Activated T-helper 17 cell treated with anti-CD3 and anti-CD28 coated beads, Interleukin-2, amount 50 U/mL, for 72 hours (primary cell): ENCODE data around the gene VSNL1. TPM values are rescaled to one million over a fixed set of nuclear protein-coding genes. Genes with fewer than 3 reads are reported as not detected.
A peak's percentile ranks its signal among the peaks of the same experiment; 100 is the strongest.

Experiments
- ATAC-seq: fragments of 150-1000 bp; cut with Tn5 transposase; replicated peaks from 2 replicates; pipeline ENCODE4 v1.10.0; 2021; ENCODE audit warnings: mild to moderate bottlenecking, moderate library complexity
- H3K27ac Mint-ChIP-seq: one replicate; pipeline ENCODE4 v1.8.0; 2022; ENCODE audit warnings: mixed read lengths
- H3K27me3 Mint-ChIP-seq: one replicate; pipeline ENCODE4 v1.8.0; 2022; ENCODE audit warnings: mixed read lengths
- H3K36me3 Mint-ChIP-seq: one replicate; pipeline ENCODE4 v1.8.0; 2022; ENCODE audit warnings: low read depth, mild to moderate bottlenecking, mixed read lengths
- H3K4me1 Mint-ChIP-seq: one replicate; pipeline ENCODE4 v1.8.0; 2022; ENCODE audit warnings: mixed read lengths
- H3K4me3 Mint-ChIP-seq: one replicate; pipeline ENCODE4 v1.8.0; 2022; ENCODE audit warnings: mild to moderate bottlenecking, mixed read lengths
- H3K9me3 Mint-ChIP-seq: one replicate; pipeline ENCODE4 v1.8.0; 2022; ENCODE audit warnings: mixed read lengths
- total RNA-seq, 2 donors: library from RNA; stranded (reverse); gene quantifications; one replicate each; pipeline ENCODE4 v1.2.3, GENCODE V29; 2022

Gene VSNL1
- total RNA-seq, 2 donors from 2014 or later, result not detected

GRCh38 chr2:17625446-17625845 lies 85.0 kb downstream of the VSNL1 start:
- H3K4me1 Mint-ChIP-seq, result no peaks in the 10 kb centered on the region
- H3K36me3 Mint-ChIP-seq, result no peaks in the 10 kb centered on the region
- no peak for ATAC-seq
- H3K9me3 Mint-ChIP-seq, result no peaks in the 10 kb centered on the region
- peaks cover 17% of the 10 kb centered on the region for H3K27me3 Mint-ChIP-seq
- no peak overlapping the region for H3K4me3 Mint-ChIP-seq
- no peak overlapping the region for H3K27ac Mint-ChIP-seq

DNA sequence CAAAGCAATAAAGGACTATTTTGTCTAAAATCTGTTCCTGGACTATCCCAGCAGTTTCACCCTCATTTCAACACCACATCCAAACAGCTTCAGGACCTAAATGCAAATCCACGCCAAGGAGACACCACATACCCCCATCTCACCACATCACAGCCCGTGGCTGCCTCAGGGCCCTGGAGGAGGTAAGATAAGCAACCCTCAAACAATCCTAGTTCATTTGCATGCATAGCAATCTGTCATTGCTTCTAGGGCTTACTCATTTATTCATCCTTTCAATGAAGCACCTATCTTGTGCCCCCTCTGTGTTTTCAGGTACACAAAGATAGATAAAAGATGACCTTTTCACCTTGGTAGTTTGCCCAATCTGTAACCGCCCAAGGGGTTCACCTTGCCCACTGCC lies 86.5 kb downstream of the VSNL1 start:
- Mint-ChIP-seq H3K4me1 (no peaks in the 10 kb centered on the region), H3K36me3 (no peaks in the 10 kb centered on the region), H3K9me3 (no peaks in the 10 kb centered on the region), H3K4me3 (no peak overlapping the region), H3K27me3 (peaks cover 10% of the 10 kb centered on the region), H3K27ac (no peak overlapping the region)
- no peak for ATAC-seq

DNA sequence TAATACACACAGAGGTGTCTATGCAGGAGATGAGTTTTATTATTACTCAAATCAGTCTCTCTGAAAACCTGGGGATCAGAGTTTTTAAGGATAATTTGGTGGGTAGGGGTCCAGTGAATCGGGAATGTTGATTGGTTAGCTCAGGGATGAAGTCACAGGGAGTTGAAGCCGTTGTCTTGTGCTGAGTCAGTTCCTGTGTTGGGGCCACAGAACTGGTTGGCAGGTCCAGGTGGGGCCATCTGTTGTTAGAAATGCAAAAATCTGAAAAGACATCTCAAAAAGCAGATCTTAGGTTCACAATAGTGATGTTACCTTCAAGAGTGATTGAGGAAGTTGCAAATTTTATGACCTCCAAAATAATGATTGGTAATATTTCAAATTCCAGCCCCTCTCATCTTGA lies 86.9 kb downstream of the VSNL1 start:
- no peak overlapping the region for H3K4me3 Mint-ChIP-seq
- no peak overlapping the region for H3K27ac Mint-ChIP-seq
- no peaks in the 10 kb centered on the region for H3K4me1 Mint-ChIP-seq
- no peaks in the 10 kb centered on the region for H3K36me3 Mint-ChIP-seq
- no peak for ATAC-seq
- H3K27me3 Mint-ChIP-seq, result peaks cover 10% of the 10 kb centered on the region
- no peaks in the 10 kb centered on the region for H3K9me3 Mint-ChIP-seq

- Mint-ChIP-seq H3K9me3 (no peaks in the 10 kb centered on the region), H3K27ac (no peak overlapping the region), H3K36me3 (no peaks in the 10 kb centered on the region), H3K27me3 (peaks cover 10% of the 10 kb centered on the region), H3K4me3 (no peak overlapping the region), H3K4me1 (no peaks in the 10 kb centered on the region)
- no peak for ATAC-seq
Observed at GRCh38 chr2:17628349-17629261, 88.1 kb downstream of the VSNL1 start.

DNA sequence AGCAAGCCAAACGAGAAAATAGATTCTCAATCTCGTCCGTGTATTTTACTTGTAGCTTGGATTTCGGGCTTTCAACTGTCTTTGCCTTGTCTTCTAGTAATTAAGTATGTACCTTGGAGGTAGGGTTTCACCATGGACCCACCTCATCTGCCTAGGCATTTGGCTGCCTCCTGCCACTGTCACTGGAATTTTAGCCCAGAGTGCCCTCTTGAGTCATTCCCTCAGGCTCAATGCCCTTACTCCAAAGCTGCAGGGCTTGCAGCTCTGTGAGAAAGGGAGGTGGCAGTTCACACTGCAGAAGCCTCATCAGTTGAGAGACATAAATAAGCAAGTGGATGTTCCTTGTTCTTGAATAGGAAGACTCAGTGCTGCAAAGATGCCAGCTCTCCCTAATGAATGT lies 89.6 kb downstream of the VSNL1 start:
- Mint-ChIP-seq H3K9me3 (no peaks in the 10 kb centered on the region), H3K27ac (no peak overlapping the region), H3K27me3 (peaks cover 8% of the 10 kb centered on the region), H3K4me3 (no peak overlapping the region), H3K4me1 (no peaks in the 10 kb centered on the region), H3K36me3 (no peaks in the 10 kb centered on the region)
- no peak for ATAC-seq

- Mint-ChIP-seq H3K4me1 (no peaks in the 10 kb centered on the region), H3K27me3 (peaks cover 5% of the 10 kb centered on the region), H3K4me3 (no peak overlapping the region), H3K27ac (no peak overlapping the region), H3K9me3 (no peaks in the 10 kb centered on the region), H3K36me3 (no peaks in the 10 kb centered on the region)
- no peak for ATAC-seq
Observed at GRCh38 chr2:17634997-17635396, 94.5 kb downstream of the VSNL1 start.

- no peaks in the 10 kb centered on the region for H3K4me1 Mint-ChIP-seq
- no peak overlapping the region for H3K4me3 Mint-ChIP-seq
- H3K27ac Mint-ChIP-seq, result no peak overlapping the region
- H3K27me3 Mint-ChIP-seq, result peaks cover 3% of the 10 kb centered on the region
- no peak for ATAC-seq
- H3K9me3 Mint-ChIP-seq, result no peaks in the 10 kb centered on the region
- no peaks in the 10 kb centered on the region for H3K36me3 Mint-ChIP-seq
Observed at GRCh38 chr2:17636257-17636656, 95.8 kb downstream of the VSNL1 start.

DNA sequence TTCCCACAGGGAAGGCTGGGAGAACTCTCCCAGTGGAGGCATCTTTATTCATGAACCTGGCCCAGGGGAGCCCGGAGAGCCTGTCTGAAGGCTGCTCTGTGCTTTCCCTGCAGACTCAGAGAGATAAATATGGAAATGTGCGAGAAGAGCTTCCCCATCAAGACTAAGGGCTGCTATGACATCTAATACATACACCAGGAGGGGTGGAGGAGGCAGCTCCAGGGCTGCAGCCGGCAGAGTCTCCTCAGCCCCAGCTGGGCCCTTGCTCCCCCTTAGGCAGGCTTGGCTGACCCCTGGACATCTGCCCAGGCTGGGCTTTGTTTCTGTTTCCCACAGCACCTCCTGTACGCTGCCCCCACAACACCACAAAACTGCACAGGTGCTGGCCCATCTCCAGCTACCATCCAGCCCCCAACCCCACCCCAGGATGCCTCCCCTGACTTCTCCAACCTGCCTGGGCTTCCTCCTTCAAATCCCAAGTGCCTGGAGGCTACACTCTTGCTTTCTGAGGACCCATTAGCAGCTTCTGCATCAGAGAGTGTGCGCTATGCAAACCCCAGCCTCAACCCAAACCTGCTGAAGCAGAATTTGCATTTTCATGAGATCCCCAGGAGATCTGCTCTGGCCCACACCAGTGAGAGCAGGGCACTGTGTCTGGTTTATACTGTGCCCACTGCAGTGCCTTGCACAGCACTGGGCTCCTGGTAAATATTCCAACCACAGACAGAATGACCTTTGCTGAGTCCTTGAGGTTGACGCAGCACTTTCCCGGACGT lies 96.8 kb downstream of the VSNL1 start:
- Mint-ChIP-seq H3K9me3 (no peaks in the 10 kb centered on the region), H3K27me3 (peaks cover 3% of the 10 kb centered on the region), H3K27ac (no peak overlapping the region), H3K4me1 (no peaks in the 10 kb centered on the region), H3K4me3 (no peak overlapping the region), H3K36me3 (no peaks in the 10 kb centered on the region)
- ATAC-seq, result no peak

GRCh38 chr2:17638196-17638743 lies 97.8 kb downstream of the VSNL1 start:
- no peaks in the 10 kb centered on the region for H3K9me3 Mint-ChIP-seq
- H3K27me3 Mint-ChIP-seq, result peaks cover 6% of the 10 kb centered on the region
- no peak overlapping the region for H3K4me3 Mint-ChIP-seq
- no peak for ATAC-seq
- H3K4me1 Mint-ChIP-seq, result peaks cover 5% of the 10 kb centered on the region
- no peaks in the 10 kb centered on the region for H3K36me3 Mint-ChIP-seq
- no peak overlapping the region for H3K27ac Mint-ChIP-seq

- no peak overlapping the region for H3K4me3 Mint-ChIP-seq
- ATAC-seq, result no peak
- no peaks in the 10 kb centered on the region for H3K9me3 Mint-ChIP-seq
- H3K27me3 Mint-ChIP-seq, result peaks cover 6% of the 10 kb centered on the region
- H3K27ac Mint-ChIP-seq, result no peak overlapping the region
- H3K36me3 Mint-ChIP-seq, result no peaks in the 10 kb centered on the region
- H3K4me1 Mint-ChIP-seq, result peaks cover 5% of the 10 kb centered on the region
Observed at GRCh38 chr2:17640406-17640805, 99.9 kb downstream of the VSNL1 start.

GRCh38 chr2:17643031-17643615 lies 102.6 kb downstream of the VSNL1 start:
- H3K27ac Mint-ChIP-seq, result no peak overlapping the region
- H3K27me3 Mint-ChIP-seq, result peaks cover 6% of the 10 kb centered on the region
- H3K36me3 Mint-ChIP-seq, result no peaks in the 10 kb centered on the region
- peaks cover 10% of the 10 kb centered on the region for H3K4me1 Mint-ChIP-seq
- H3K4me3 Mint-ChIP-seq, result no peak overlapping the region
- ATAC-seq, result peak; percentile 84
- no peaks in the 10 kb centered on the region for H3K9me3 Mint-ChIP-seq

DNA sequence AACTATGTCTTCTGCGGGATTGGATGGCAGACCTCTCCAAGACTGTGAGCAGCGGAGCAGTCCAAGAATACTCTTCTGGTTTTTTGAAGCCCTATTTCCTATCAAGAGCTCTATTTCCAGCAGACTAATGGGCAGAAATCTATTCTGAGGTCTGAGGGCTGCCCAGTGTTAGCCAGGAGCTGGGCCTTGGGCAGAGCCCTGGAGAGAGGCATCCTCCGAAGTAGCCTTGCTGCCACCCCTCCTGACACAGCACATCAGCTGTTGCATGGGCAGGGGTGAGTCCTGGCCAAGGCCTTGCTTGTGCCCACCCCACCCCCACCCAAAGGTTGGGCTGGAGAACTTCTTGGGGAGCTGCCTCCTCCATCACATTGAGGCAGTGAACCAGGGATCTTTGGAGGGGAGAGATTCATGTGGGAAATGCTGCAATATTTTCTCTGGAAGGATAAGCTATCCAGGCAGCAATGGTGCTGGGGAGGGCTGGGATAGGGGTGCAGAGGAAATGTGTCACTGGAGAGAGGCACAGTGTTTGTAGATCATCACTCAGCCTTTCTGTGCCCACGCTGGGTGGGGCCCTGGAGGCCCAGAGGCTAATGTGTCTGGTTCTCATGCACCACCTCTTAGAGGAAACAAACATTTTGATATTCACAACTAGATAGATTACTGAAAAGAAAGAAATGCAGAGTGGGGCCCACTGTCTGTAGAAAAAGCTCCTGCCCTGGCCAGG lies 104.7 kb downstream of the VSNL1 start:
- Mint-ChIP-seq H3K27me3 (peaks cover 3% of the 10 kb centered on the region), H3K9me3 (no peaks in the 10 kb centered on the region), H3K36me3 (no peaks in the 10 kb centered on the region), H3K4me1 (peaks cover 10% of the 10 kb centered on the region), H3K27ac (no peak overlapping the region), H3K4me3 (no peak overlapping the region)
- ATAC-seq, result no peak

DNA sequence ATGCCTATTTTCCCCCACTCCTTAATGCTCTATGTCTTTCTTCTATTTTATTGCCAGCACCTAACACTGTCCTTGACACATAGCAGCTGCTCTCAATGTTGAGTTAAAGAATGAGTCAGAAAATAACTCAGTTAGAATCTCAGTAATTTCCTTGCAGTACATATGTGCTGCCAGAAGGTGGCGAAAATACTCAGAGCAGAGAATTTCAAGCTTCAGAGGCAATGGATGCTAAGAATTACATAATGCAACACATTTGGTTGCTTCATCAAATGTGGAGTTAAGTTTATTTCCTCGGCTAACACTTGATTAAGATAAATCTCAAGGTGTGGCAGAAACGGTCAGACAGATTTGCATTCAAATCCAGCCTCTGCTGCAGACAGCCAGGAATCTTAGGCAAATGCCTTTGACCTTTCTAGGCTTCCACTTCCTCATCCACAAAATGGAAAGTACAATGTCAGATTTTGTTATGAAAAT lies 105.6 kb downstream of the VSNL1 start:
- no peaks in the 10 kb centered on the region for H3K9me3 Mint-ChIP-seq
- no peak overlapping the region for H3K27ac Mint-ChIP-seq
- H3K27me3 Mint-ChIP-seq, result peaks cover 3% of the 10 kb centered on the region
- peak; percentile 73 for ATAC-seq
- peaks cover 10% of the 10 kb centered on the region for H3K4me1 Mint-ChIP-seq
- H3K4me3 Mint-ChIP-seq, result no peak overlapping the region
- no peaks in the 10 kb centered on the region for H3K36me3 Mint-ChIP-seq
